GM12891 (cell line): Measurements from ENCODE around the gene BACH2.

ENCODE experiments used
- POLR2A ChIP-seq: IDR thresholded peaks from 2 replicates; pipeline ENCODE4 v1.6.1; 2011; ENCODE audit warnings: low read depth, low read length, control low read depth
- POLR2AphosphoS5 ChIP-seq: IDR thresholded peaks from 2 replicates; pipeline ENCODE4 v1.6.1; 2011; ENCODE audit warnings: low read depth, low read length, control low read depth
- TAF1 ChIP-seq: IDR thresholded peaks from 2 replicates; pipeline ENCODE4 v1.6.1; 2011; ENCODE audit warnings: low read depth, low read length, control low read depth

- no peak for TF ChIP-seq POLR2AphosphoS5
- TF ChIP-seq POLR2A, result no peak
- TF ChIP-seq TAF1, result no peak
Observed at GRCh38 chr6:90229331-90230010, 67.2 kb downstream of the BACH2 start.
